Measurements from ENCODE around the gene SCYGR5.

- TF ChIP-seq SP1 (IDR thresholded peaks at IDR 0.05; ENCODE audit: low read depth) (no peak), POLR2AphosphoS5 (IDR thresholded peaks at IDR 0.05; ENCODE audit: low read depth, low read length) (no peak), EGR1 (IDR thresholded peaks at IDR 0.05; ENCODE audit: low read depth) (no peak), POLR2A (IDR thresholded peaks at IDR 0.05; ENCODE audit: borderline replicate concordance, extremely low read depth, insufficient read depth, insufficient read length) (no peak)
Measured at GRCh38 chr2:227684258-227684657, 17.7 kb downstream of the SCYGR5 start.

Data from HCT116 (cell line).